HepG2 (cell line): Measurements from ENCODE around the gene LRP1-AS. TPM values are rescaled to one million over a fixed set of nuclear protein-coding genes. Genes with fewer than 3 reads are reported as not detected.

Source experiments
- BORCS8-MEF2B ChIP-seq: sonication (generic); formaldehyde crosslinking; IDR thresholded peaks from 2 replicates; pipeline ENCODE4 v1.8.0; 2022; ENCODE audit warnings: mild to moderate bottlenecking, missing genetic modification reagents
- EP300 ChIP-seq, 3 experiments: sonication (generic) in 1 of 3; formaldehyde crosslinking in 1 of 3; IDR thresholded peaks; 2 replicates each; pipeline versions ENCODE4 v1.5.1 to v1.6.1; 2011 to 2020; ENCODE audit warnings: low read depth in 2 of 3, low read length in 2 of 3, borderline replicate concordance in 1 of 3, improper control_type of control experiment in 1 of 3, mild to moderate bottlenecking in 1 of 3, missing genetic modification reagents in 1 of 3, moderate library complexity in 1 of 3
- FOSL2 ChIP-seq: sonication (generic); formaldehyde crosslinking; IDR thresholded peaks from 2 replicates; pipeline ENCODE4 v1.4.0; 2020; ENCODE audit warnings: missing genetic modification reagents
- HDAC1 ChIP-seq: sonication (generic); formaldehyde crosslinking; IDR thresholded peaks from 2 replicates; pipeline ENCODE4 v1.5.1; 2020; ENCODE audit warnings: mild to moderate bottlenecking, missing genetic modification reagents
- JUN ChIP-seq: sonication (generic); formaldehyde crosslinking; IDR thresholded peaks from 2 replicates; pipeline ENCODE4 v1.4.0; 2020; ENCODE audit warnings: mild to moderate bottlenecking, missing genetic modification reagents
- JUNB ChIP-seq: sonication (generic); formaldehyde crosslinking; IDR thresholded peaks from 2 replicates; pipeline ENCODE4 v1.8.0; 2022; ENCODE audit warnings: missing genetic modification reagents, mild to moderate bottlenecking, borderline replicate concordance
- MED8 ChIP-seq: sonication (generic); formaldehyde crosslinking; IDR thresholded peaks from 2 replicates; pipeline ENCODE4 v1.8.1; 2023; ENCODE audit warnings: mild to moderate bottlenecking, missing genetic modification reagents; ENCODE audit not compliant: insufficient replicate concordance
- NFYB ChIP-seq: sonication (generic); formaldehyde crosslinking; IDR thresholded peaks from 2 replicates; pipeline ENCODE4 v1.4.0; 2020; ENCODE audit warnings: missing genetic modification reagents
- POGZ ChIP-seq: sonication (generic); formaldehyde crosslinking; IDR thresholded peaks from 2 replicates; pipeline ENCODE4 v1.4.0; 2020; ENCODE audit warnings: mild to moderate bottlenecking, missing genetic modification reagents
- RAD21 ChIP-seq: fragments of 450-650 bp; formaldehyde crosslinking; IDR thresholded peaks from 2 replicates; pipeline ENCODE4 v1.5.0; 2020; ENCODE audit warnings: mild to moderate bottlenecking
- RELA ChIP-seq: sonication (generic); formaldehyde crosslinking; IDR thresholded peaks from 2 replicates; pipeline ENCODE4 v1.4.0; 2020; ENCODE audit warnings: missing genetic modification reagents
- SP5 ChIP-seq: IDR thresholded peaks from 2 replicates; pipeline ENCODE4 v1.6.1; 2016; ENCODE audit warnings: low read depth, borderline replicate concordance
- ZBTB20 ChIP-seq: sonication (generic); formaldehyde crosslinking; IDR thresholded peaks from 2 replicates; pipeline ENCODE4 v1.8.1; 2023; ENCODE audit warnings: missing genetic modification reagents, low read depth, mild to moderate bottlenecking, borderline replicate concordance
- ZIK1 ChIP-seq: sonication (generic); formaldehyde crosslinking; IDR thresholded peaks from 2 replicates; pipeline ENCODE4 v1.5.0; 2020; ENCODE audit warnings: mild to moderate bottlenecking, low read depth, missing genetic modification reagents, borderline replicate concordance
- ZNF101 ChIP-seq: sonication (generic); formaldehyde crosslinking; IDR thresholded peaks from 2 replicates; pipeline ENCODE4 v1.4.0; 2020; ENCODE audit warnings: mild to moderate bottlenecking, low read depth, missing genetic modification reagents, borderline replicate concordance
- ZNF224 ChIP-seq: sonication (generic); formaldehyde crosslinking; IDR thresholded peaks from 2 replicates; pipeline ENCODE4 v1.5.0; 2020; ENCODE audit warnings: mild to moderate bottlenecking, missing genetic modification reagents
- ZNF549 ChIP-seq: sonication (generic); formaldehyde crosslinking; IDR thresholded peaks from 2 replicates; pipeline ENCODE4 v1.5.0; 2020; ENCODE audit warnings: missing genetic modification reagents
- ZNF652 ChIP-seq: IDR thresholded peaks from 2 replicates; pipeline ENCODE4 v1.6.1; 2016; ENCODE audit warnings: low read depth, borderline replicate concordance
- ZNF709 ChIP-seq: sonication (generic); formaldehyde crosslinking; IDR thresholded peaks from 2 replicates; pipeline ENCODE4 v1.5.0; 2020; ENCODE audit warnings: mild to moderate bottlenecking, missing genetic modification reagents
- polyA plus RNA-seq, 8 experiments: library from polyadenylated mRNA; depleted of rRNA in 3 of 8; stranded (reverse) in 7 of 8; unstranded in 1 of 8; fragments of >200 nt; fragmentation: Illumina TruSeq in 4 of 8; extraction: Trizol in 4 of 8; gene quantifications; 2 replicates each; pipeline versions ENCODE4 v1.2.1 to v1.2.3, GENCODE V29; 2011 to 2016; ENCODE audit warnings: low read depth in 4 of 8, missing spikeins in 1 of 8, mixed read lengths in 1 of 8; ENCODE audit not compliant: insufficient read depth in 1 of 8
- total RNA-seq, 5 experiments: library from RNA; depleted of rRNA; stranded (reverse); fragments of >200 nt; fragmentation: Illumina TruSeq; extraction: Trizol; gene quantifications; 2 replicates each; pipeline ENCODE4 v1.2.3, GENCODE V29; 2016; ENCODE audit warnings: low read depth in 1 of 5
- TF ChIP-seq, protein P1 (sequence below): sonication (generic); formaldehyde crosslinking; IDR thresholded peaks from 2 replicates; pipeline ENCODE4 v1.4.0; 2020; ENCODE audit warnings: missing genetic modification reagents
- TF ChIP-seq, protein P2 (sequence below): sonication (generic); formaldehyde crosslinking; IDR thresholded peaks from 2 replicates; pipeline ENCODE4 v1.9.0; 2021; ENCODE audit warnings: missing genetic modification reagents, borderline replicate concordance
- TF ChIP-seq, protein P3 (sequence below): sonication (generic); IDR thresholded peaks from 2 replicates; pipeline ENCODE4 v1.6.1; 2016; ENCODE audit warnings: low read depth, borderline replicate concordance
- TF ChIP-seq, protein P4 (sequence below): sonication (generic); formaldehyde crosslinking; IDR thresholded peaks from 2 replicates; pipeline ENCODE4 v1.4.0; 2020; ENCODE audit warnings: missing genetic modification reagents

Gene LRP1-AS
- total and polyA plus RNA-seq, 2 of the 13 experiments (the other 11 are each of a cell fraction or from before 2014, with no cell fraction given) = 0.20 TPM; not detected in 1

DNA sequence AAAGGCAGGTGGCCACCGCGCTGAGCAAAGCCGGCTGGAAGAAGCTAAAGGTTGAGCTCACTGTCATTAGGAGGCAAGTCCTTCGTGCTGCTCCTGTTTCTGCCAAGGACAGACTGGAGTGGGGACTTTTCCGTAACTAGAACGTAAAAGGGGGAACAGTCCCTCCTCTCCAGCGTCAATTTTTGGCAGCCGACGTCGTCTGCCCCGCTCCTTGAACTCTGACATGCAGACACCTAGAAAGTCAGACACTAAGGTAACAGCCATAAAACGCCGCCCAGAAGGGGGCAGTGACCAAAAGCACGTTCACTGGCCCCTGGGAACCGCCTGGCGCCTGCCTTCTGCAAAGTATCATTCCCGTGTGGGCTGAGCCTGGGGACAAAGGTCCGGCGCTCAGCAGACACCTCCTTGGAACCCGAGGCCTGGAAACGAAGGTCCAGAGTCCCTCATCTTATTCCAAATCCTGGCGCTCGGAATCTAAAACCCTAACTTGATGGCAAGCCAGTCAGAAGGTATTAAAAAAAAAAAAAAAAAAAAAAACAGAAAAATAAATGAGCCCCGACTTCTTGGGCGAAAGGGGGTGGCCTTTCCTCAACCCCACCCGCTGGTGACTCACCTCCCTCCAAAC lies 20.2 kb downstream of the LRP1-AS start (continued):
- TF ChIP-seq EP300 (IDR thresholded peaks at IDR 0.05; ENCODE audit: low read depth in 2 of 2, low read length in 2 of 2) (peak in 1 of 2 experiments; percentile 28; a peak in 1 of 4 replicates), EP300 (CRISPR knock-in tag; IDR thresholded peaks at IDR 0.05; ENCODE audit: borderline replicate concordance) (peak; percentile 9; the same call in 1 of the 2 replicates), NFYB (0 out of 2 replicates have a peak, but pooled peaks have one; percentile 3), SP5 (CRISPR knock-in tag) (no peak), HDAC1 (CRISPR knock-in tag) (peak; percentile 61; the same call in 1 of the 2 replicates), ZNF224 (no peak), ZNF709 (CRISPR knock-in tag) (no peak; the same call in 1 of the 2 replicates), RAD21 (peak; percentile 84), FOSL2 (peak; percentile 74; the same call in 1 of the 2 replicates), ZBTB20 (CRISPR knock-in tag) (no peak), BORCS8-MEF2B (no peak), ZNF549 (CRISPR knock-in tag) (no peak), POGZ (CRISPR knock-in tag) (no peak), JUNB (no peak), MED8 (no peak), ZNF101 (CRISPR knock-in tag) (no peak), JUN (no peak), ZNF652 (CRISPR knock-in tag) (no peak), RELA (CRISPR knock-in tag) (0 out of 2 replicates have a peak, but pooled peaks have one; percentile 12), ZIK1 (0 out of 2 replicates have a peak, but pooled peaks have one; percentile 17)
- TF ChIP-seq, protein P1, sequence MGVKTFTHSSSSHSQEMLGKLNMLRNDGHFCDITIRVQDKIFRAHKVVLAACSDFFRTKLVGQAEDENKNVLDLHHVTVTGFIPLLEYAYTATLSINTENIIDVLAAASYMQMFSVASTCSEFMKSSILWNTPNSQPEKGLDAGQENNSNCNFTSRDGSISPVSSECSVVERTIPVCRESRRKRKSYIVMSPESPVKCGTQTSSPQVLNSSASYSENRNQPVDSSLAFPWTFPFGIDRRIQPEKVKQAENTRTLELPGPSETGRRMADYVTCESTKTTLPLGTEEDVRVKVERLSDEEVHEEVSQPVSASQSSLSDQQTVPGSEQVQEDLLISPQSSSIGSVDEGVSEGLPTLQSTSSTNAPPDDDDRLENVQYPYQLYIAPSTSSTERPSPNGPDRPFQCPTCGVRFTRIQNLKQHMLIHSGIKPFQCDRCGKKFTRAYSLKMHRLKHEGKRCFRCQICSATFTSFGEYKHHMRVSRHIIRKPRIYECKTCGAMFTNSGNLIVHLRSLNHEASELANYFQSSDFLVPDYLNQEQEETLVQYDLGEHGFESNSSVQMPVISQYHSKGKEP = no peak
- TF ChIP-seq, protein P2, sequence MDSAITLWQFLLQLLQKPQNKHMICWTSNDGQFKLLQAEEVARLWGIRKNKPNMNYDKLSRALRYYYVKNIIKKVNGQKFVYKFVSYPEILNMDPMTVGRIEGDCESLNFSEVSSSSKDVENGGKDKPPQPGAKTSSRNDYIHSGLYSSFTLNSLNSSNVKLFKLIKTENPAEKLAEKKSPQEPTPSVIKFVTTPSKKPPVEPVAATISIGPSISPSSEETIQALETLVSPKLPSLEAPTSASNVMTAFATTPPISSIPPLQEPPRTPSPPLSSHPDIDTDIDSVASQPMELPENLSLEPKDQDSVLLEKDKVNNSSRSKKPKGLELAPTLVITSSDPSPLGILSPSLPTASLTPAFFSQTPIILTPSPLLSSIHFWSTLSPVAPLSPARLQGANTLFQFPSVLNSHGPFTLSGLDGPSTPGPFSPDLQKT (CRISPR knock-in tag) = no peak
- TF ChIP-seq, protein P3, sequence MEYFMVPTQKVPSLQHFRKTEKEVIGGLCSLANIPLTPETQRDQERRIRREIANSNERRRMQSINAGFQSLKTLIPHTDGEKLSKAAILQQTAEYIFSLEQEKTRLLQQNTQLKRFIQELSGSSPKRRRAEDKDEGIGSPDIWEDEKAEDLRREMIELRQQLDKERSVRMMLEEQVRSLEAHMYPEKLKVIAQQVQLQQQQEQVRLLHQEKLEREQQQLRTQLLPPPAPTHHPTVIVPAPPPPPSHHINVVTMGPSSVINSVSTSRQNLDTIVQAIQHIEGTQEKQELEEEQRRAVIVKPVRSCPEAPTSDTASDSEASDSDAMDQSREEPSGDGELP = 0 out of 2 replicates have a peak, but pooled peaks have one; percentile 8
- TF ChIP-seq, protein P4, sequence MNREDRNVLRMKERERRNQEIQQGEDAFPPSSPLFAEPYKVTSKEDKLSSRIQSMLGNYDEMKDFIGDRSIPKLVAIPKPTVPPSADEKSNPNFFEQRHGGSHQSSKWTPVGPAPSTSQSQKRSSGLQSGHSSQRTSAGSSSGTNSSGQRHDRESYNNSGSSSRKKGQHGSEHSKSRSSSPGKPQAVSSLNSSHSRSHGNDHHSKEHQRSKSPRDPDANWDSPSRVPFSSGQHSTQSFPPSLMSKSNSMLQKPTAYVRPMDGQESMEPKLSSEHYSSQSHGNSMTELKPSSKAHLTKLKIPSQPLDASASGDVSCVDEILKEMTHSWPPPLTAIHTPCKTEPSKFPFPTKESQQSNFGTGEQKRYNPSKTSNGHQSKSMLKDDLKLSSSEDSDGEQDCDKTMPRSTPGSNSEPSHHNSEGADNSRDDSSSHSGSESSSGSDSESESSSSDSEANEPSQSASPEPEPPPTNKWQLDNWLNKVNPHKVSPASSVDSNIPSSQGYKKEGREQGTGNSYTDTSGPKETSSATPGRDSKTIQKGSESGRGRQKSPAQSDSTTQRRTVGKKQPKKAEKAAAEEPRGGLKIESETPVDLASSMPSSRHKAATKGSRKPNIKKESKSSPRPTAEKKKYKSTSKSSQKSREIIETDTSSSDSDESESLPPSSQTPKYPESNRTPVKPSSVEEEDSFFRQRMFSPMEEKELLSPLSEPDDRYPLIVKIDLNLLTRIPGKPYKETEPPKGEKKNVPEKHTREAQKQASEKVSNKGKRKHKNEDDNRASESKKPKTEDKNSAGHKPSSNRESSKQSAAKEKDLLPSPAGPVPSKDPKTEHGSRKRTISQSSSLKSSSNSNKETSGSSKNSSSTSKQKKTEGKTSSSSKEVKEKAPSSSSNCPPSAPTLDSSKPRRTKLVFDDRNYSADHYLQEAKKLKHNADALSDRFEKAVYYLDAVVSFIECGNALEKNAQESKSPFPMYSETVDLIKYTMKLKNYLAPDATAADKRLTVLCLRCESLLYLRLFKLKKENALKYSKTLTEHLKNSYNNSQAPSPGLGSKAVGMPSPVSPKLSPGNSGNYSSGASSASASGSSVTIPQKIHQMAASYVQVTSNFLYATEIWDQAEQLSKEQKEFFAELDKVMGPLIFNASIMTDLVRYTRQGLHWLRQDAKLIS (CRISPR knock-in tag) = no peak
